ENCODE data around the gene MT1A. TPM values are rescaled to one million over a fixed set of nuclear protein-coding genes. Genes with fewer than 3 reads are reported as not detected.

Gene MT1A
- total and polyA plus RNA-seq, 2 of the 8 experiments (the other 6 are each of a cell fraction or from before 2014, with no cell fraction given), result not detected

GRCh38 chr16:56679818-56680217 is 41.4 kb downstream of the MT1A start (continued):
- TF ChIP-seq RNF2 (IDR thresholded peaks at IDR 0.05; ENCODE audit: borderline replicate concordance, low read depth, low read length, missing control alignments, poor library complexity, severe bottlenecking) (no peak), CHD2 (IDR thresholded peaks at IDR 0.05; ENCODE audit: low read length) (no peak)

Measured in H1 (cell line).